Fibroblast of mammary gland (primary cell): ENCODE data around the gene BAZ1A.

Experiments
- DNase-seq: peaks from one replicate; pipeline ENCODE4 v3.0.0-alpha.2; 2010; ENCODE audit warnings: low read depth
- H3K4me3 ChIP-seq: 2 replicates; pipeline ENCODE4 v1.5.1; 2011; ENCODE audit warnings: low read depth, mild to moderate bottlenecking, low read length, moderate library complexity; ENCODE audit not compliant: control insufficient read depth
- CTCF ChIP-seq: conservative IDR thresholded peaks from 2 replicates; pipeline ENCODE4 v1.5.1; 2011; ENCODE audit warnings: low read depth, low read length, inconsistent platforms; ENCODE audit not compliant: control insufficient read depth, insufficient read depth

The BAZ1A gene

GRCh38 chr14:34718750-34719304, 156.3 kb downstream of the BAZ1A start:
- H3K4me3 ChIP-seq = no peak overlapping the region
- no peak for TF ChIP-seq CTCF
- peak; percentile 58 for DNase-seq

GRCh38 chr14:34715127-34715863, 159.9 kb downstream of the BAZ1A start:
- peak overlapping the region; percentile 54 for H3K4me3 ChIP-seq
- no peak for DNase-seq
- no peak for TF ChIP-seq CTCF

GRCh38 chr14:34714320-34715126, 160.6 kb downstream of the BAZ1A start, which contains the start of gene CFL2:
CFL2 (minus strand) TSS chr14:34714593; CDS start chr14:34714540, 53 bp downstream.
- H3K4me3 ChIP-seq = peak within 1 kb of the TSS; percentile 81
- DNase-seq = peak; percentile 50
- no peak for TF ChIP-seq CTCF

- H3K4me3 ChIP-seq = peak overlapping the region; percentile 81
- peak; percentile 77 for DNase-seq
- no peak for TF ChIP-seq CTCF
Observed at GRCh38 chr14:34713681-34714319, 161.4 kb downstream of the BAZ1A start.

- no peak for DNase-seq
- H3K4me3 ChIP-seq = peak overlapping the region; percentile 81
- TF ChIP-seq CTCF = no peak
Observed at GRCh38 chr14:34713122-34713680, 162.0 kb downstream of the BAZ1A start.

- no peak for DNase-seq
- H3K4me3 ChIP-seq = no peak overlapping the region
- no peak for TF ChIP-seq CTCF
Observed at GRCh38 chr14:34711796-34712712, 163.1 kb downstream of the BAZ1A start.
